IPS-15b (cell line): ENCODE data around the gene ANO1.
"Not testable (repeated sequence)": the region's sequence is repeated elsewhere in the genome, so short reads cannot be mapped to it uniquely, and the experiment has no call there.

Experiments used
- H3K27me3 ChIP-seq: one replicate; pipeline ENCODE4 v1.6.1; 2013; ENCODE audit warnings: low read length; ENCODE audit not compliant: control insufficient read depth, insufficient read depth
- H3K36me3 ChIP-seq: one replicate; pipeline ENCODE4 v1.6.1; 2013; ENCODE audit warnings: low read length; ENCODE audit not compliant: control insufficient read depth, insufficient read depth
- H3K4me1 ChIP-seq: one replicate; pipeline ENCODE4 v1.6.1; 2013; ENCODE audit warnings: mild to moderate bottlenecking, low read length; ENCODE audit not compliant: control insufficient read depth, insufficient read depth
- H3K4me3 ChIP-seq: one replicate; pipeline ENCODE4 v1.5.1; 2013; ENCODE audit warnings: low read depth, low read length
- H3K9ac ChIP-seq: one replicate; pipeline ENCODE4 v1.6.1; 2013; ENCODE audit warnings: low read depth, mild to moderate bottlenecking, low read length
- H3K9me3 ChIP-seq: one replicate; pipeline ENCODE4 v1.6.1; 2013; ENCODE audit warnings: mild to moderate bottlenecking, low read length; ENCODE audit not compliant: control insufficient read depth, insufficient read depth

ANO1 gene

GRCh38 chr11:70194792-70195791 is 117.0 kb downstream of the ANO1 start:
- no peak overlapping the region for H3K9ac ChIP-seq

GRCh38 chr11:70200212-70200844 is 122.2 kb downstream of the ANO1 start:
- H3K4me3 ChIP-seq: no peak overlapping the region
- no peaks in the 10 kb centered on the region for H3K9me3 ChIP-seq
- H3K4me1 ChIP-seq: peaks cover 11% of the 10 kb centered on the region
- H3K36me3 ChIP-seq: no peaks in the 10 kb centered on the region
- no peaks in the 10 kb centered on the region for H3K27me3 ChIP-seq
- no peak overlapping the region for H3K9ac ChIP-seq

More at GRCh38 chr11:70194792-70195791, 117.0 kb downstream of the ANO1 start:
- Histone ChIP-seq H3K9me3 (no peaks in the 10 kb centered on the region), H3K36me3 (no peaks in the 10 kb centered on the region), H3K4me3 (no peak overlapping the region), H3K4me1 (no peaks in the 10 kb centered on the region), H3K27me3 (no peaks in the 10 kb centered on the region)

GRCh38 chr11:70201047-70201446 is 122.9 kb downstream of the ANO1 start:
- H3K4me3 ChIP-seq, H3K36me3 ChIP-seq, H3K9ac ChIP-seq, H3K9me3 ChIP-seq, H3K27me3 ChIP-seq: not testable (repeated sequence)
- H3K4me1 ChIP-seq: peaks cover 11% of the 10 kb centered on the region

- Histone ChIP-seq H3K36me3 (peaks cover 10% of the 10 kb centered on the region), H3K9me3 (no peaks in the 10 kb centered on the region), H3K27me3 (no peaks in the 10 kb centered on the region), H3K9ac (peak overlapping the region; percentile 37), H3K4me1 (peaks cover 11% of the 10 kb centered on the region), H3K4me3 (peak overlapping the region; percentile 76)
These were observed 124.1 kb downstream of the ANO1 start for GRCh38 chr11:70201882-70202861.

GRCh38 chr11:70202920-70203750 is 125.0 kb downstream of the ANO1 start, which contains the start of gene FADD:
TSS of gene FADD (plus strand) at chr11:70203296. CDS start at chr11:70203460, 164 bp downstream.
- peaks cover 11% of the 10 kb centered on the region for H3K4me1 ChIP-seq
- peak within 1 kb of the TSS; percentile 76 for H3K4me3 ChIP-seq
- H3K9ac ChIP-seq: peak within 1 kb of the TSS; percentile 98
- no peaks in the 10 kb centered on the region for H3K27me3 ChIP-seq
- H3K9me3 ChIP-seq: no peaks in the 10 kb centered on the region
- H3K36me3 ChIP-seq: peaks cover 17% of the 10 kb centered on the region

- Histone ChIP-seq H3K27me3 (no peaks in the 10 kb centered on the region), H3K4me1 (peaks cover 11% of the 10 kb centered on the region), H3K9ac (peak overlapping the region; percentile 98), H3K9me3 (no peaks in the 10 kb centered on the region), H3K4me3 (peak overlapping the region; percentile 76), H3K36me3 (peaks cover 17% of the 10 kb centered on the region)
These were observed 125.8 kb downstream of the ANO1 start for GRCh38 chr11:70203751-70204465.

GRCh38 chr11:70204466-70204799 is 126.3 kb downstream of the ANO1 start:
- Histone ChIP-seq H3K36me3 (peaks cover 17% of the 10 kb centered on the region), H3K9me3 (no peaks in the 10 kb centered on the region), H3K4me3 (peak overlapping the region; percentile 76), H3K9ac (peak overlapping the region; percentile 98), H3K27me3 (no peaks in the 10 kb centered on the region), H3K4me1 (peaks cover 11% of the 10 kb centered on the region)

- no peak overlapping the region for H3K4me3 ChIP-seq
- no peaks in the 10 kb centered on the region for H3K9me3 ChIP-seq
- peaks cover 11% of the 10 kb centered on the region for H3K4me1 ChIP-seq
- no peak overlapping the region for H3K9ac ChIP-seq
- H3K36me3 ChIP-seq: peaks cover 17% of the 10 kb centered on the region
- no peaks in the 10 kb centered on the region for H3K27me3 ChIP-seq
These were observed 127.1 kb downstream of the ANO1 start for GRCh38 chr11:70205049-70205725.

GRCh38 chr11:70205766-70206165 is 127.6 kb downstream of the ANO1 start:
- no peak overlapping the region for H3K4me3 ChIP-seq
- H3K27me3 ChIP-seq: no peaks in the 10 kb centered on the region
- peaks cover 17% of the 10 kb centered on the region for H3K36me3 ChIP-seq
- H3K9me3 ChIP-seq: no peaks in the 10 kb centered on the region
- H3K9ac ChIP-seq: no peak overlapping the region
- peaks cover 11% of the 10 kb centered on the region for H3K4me1 ChIP-seq
